Brain microvascular endothelial cell (primary cell): ENCODE results near the gene BAIAP3.

Experiments
- DNase-seq: peaks from one replicate; pipeline ENCODE4 v3.0.0-alpha.2; 2020
- H3K27ac ChIP-seq: fragments of 250-450 bp; sonication (Bioruptor Pico); 2 replicates; pipeline ENCODE4 v1.5.1; 2020; ENCODE audit warnings: mild to moderate bottlenecking, moderate library complexity
- H3K27me3 ChIP-seq: fragments of 250-450 bp; sonication (Bioruptor Pico); replicated peaks from 2 replicates; pipeline ENCODE4 v1.5.1; 2020; ENCODE audit warnings: mild to moderate bottlenecking
- H3K36me3 ChIP-seq: fragments of 250-450 bp; sonication (Bioruptor Pico); replicated peaks from 2 replicates; pipeline ENCODE4 v1.5.1; 2020; ENCODE audit warnings: mild to moderate bottlenecking
- H3K4me3 ChIP-seq: 2 replicates; pipeline ENCODE4 v1.5.1; 2011; ENCODE audit warnings: low read depth, mild to moderate bottlenecking, control low read depth, low read length, moderate library complexity
- in situ Hi-C: cut with HindIII; loops from 2 replicates; pipeline ENCODE4 v1.10.0; 2017; ENCODE audit warnings: low sequenced_read_pairs, low pct_ligation_motif_present
- TF ChIP-seq, protein P1 (sequence below): IDR thresholded peaks from 2 replicates; pipeline ENCODE4 v1.5.1; 2011; ENCODE audit warnings: low read depth, mild to moderate bottlenecking, moderate library complexity, low read length, control low read depth, inconsistent platforms; ENCODE audit errors: missing control alignments

BAIAP3 gene

GRCh38 chr16:1345087-1345486 lies 11.6 kb downstream of the BAIAP3 start:
- H3K27me3 ChIP-seq = no peaks in the 10 kb centered on the region
- in situ Hi-C loops = no loop called here
- H3K36me3 ChIP-seq = peaks cover 14% of the 10 kb centered on the region
- no peak overlapping the region for H3K27ac ChIP-seq
- TF ChIP-seq, protein P1, sequence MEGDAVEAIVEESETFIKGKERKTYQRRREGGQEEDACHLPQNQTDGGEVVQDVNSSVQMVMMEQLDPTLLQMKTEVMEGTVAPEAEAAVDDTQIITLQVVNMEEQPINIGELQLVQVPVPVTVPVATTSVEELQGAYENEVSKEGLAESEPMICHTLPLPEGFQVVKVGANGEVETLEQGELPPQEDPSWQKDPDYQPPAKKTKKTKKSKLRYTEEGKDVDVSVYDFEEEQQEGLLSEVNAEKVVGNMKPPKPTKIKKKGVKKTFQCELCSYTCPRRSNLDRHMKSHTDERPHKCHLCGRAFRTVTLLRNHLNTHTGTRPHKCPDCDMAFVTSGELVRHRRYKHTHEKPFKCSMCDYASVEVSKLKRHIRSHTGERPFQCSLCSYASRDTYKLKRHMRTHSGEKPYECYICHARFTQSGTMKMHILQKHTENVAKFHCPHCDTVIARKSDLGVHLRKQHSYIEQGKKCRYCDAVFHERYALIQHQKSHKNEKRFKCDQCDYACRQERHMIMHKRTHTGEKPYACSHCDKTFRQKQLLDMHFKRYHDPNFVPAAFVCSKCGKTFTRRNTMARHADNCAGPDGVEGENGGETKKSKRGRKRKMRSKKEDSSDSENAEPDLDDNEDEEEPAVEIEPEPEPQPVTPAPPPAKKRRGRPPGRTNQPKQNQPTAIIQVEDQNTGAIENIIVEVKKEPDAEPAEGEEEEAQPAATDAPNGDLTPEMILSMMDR = no peak
- H3K4me3 ChIP-seq = no peak overlapping the region
- no peak for DNase-seq

DNA sequence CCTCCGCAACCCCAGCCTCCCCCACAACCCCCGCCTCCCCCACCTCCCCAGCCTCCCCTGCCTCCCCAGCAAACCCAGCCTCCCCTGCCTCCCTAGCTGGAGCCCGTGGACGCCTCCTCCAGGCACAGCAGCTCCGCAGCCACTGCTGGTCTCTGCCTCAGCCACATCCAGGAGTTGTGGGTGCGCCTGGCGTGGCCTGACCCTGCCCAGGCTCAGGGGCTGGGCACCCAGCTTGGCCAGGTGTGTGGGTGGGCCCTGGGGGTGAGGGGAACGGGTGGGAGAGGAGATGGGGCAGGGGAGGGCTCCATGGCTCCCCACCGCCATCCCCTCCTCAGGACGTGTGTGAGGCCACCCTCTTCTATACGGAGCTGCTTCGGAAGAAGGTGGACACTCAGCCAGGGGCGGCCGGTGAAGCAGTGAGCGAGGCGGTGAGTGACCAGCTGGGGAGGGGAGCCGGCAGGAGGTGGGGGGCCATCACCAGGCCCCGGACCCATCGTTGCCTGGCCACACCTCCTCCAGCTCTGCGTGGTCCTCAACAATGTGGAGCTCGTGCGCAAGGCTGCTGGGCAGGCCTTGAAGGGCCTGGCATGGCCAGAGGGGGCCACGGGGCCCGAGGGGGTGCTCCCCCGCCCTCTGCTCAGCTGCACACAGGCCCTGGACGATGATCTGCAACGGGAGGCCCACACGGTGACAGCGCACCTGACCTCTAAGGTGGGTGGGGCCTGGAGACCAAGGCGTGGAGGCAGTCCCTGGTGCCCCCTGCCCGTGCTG lies 12.4 kb downstream of the BAIAP3 start:
- H3K27ac ChIP-seq = no peak overlapping the region
- H3K36me3 ChIP-seq = peaks cover 17% of the 10 kb centered on the region
- no peaks in the 10 kb centered on the region for H3K27me3 ChIP-seq
- no peak overlapping the region for H3K4me3 ChIP-seq
- in situ Hi-C loops = no loop called here
- DNase-seq = no peak
- TF ChIP-seq, protein P1 = no peak

- Histone ChIP-seq H3K4me3 (no peak overlapping the region), H3K36me3 (peaks cover 17% of the 10 kb centered on the region), H3K27me3 (no peaks in the 10 kb centered on the region), H3K27ac (no peak overlapping the region)
- DNase-seq = no peak
- in situ Hi-C loops = no loop called here
- TF ChIP-seq, protein P1 = peak; percentile 28
Observed at GRCh38 chr16:1346422-1347285, 13.2 kb downstream of the BAIAP3 start.

GRCh38 chr16:1347286-1347855 lies 13.9 kb downstream of the BAIAP3 start:
- Histone ChIP-seq H3K27me3 (no peaks in the 10 kb centered on the region), H3K27ac (no peak overlapping the region), H3K4me3 (no peak overlapping the region), H3K36me3 (peaks cover 17% of the 10 kb centered on the region)
- no peak for DNase-seq
- in situ Hi-C loops = no loop called here
- TF ChIP-seq, protein P1 = no peak

DNA sequence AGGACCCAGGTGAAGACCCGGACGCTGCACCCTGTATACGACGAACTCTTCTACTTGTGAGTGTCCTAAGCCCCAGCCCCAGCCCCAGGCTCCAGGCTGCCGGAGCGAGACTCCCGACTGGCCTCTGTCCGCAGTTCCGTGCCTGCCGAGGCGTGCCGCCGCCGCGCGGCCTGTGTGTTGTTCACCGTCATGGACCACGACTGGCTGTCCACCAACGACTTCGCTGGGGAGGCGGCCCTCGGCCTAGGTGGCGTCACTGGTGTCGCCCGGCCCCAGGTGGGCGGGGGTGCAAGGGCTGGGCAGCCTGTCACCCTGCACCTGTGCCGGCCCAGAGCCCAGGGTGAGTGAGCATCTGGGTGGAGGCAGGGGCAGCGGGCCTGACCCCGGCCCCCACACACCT lies 14.5 kb downstream of the BAIAP3 start:
- no peak overlapping the region for H3K27ac ChIP-seq
- H3K27me3 ChIP-seq = no peaks in the 10 kb centered on the region
- in situ Hi-C loops = no loop called here
- TF ChIP-seq, protein P1 = no peak
- H3K36me3 ChIP-seq = peaks cover 17% of the 10 kb centered on the region
- no peak for DNase-seq
- H3K4me3 ChIP-seq = no peak overlapping the region
